NCI-H2081 treated with DMSO at 0.1 percent for 48 hours (cell line): ENCODE results near the gene SERP2.

Experiments
- DNase-seq: peaks from one replicate; lab custom pipeline; 2025; lab: John Stamatoyannopoulos, UW

Gene SERP2

GRCh38 chr13:44388427-44389059, 14.9 kb downstream of the SERP2 start:
- DNase-seq = no peak

GRCh38 chr13:44389060-44389666, 15.5 kb downstream of the SERP2 start:
- DNase-seq = no peak

GRCh38 chr13:44389876-44390275, 16.3 kb downstream of the SERP2 start:
- no peak for DNase-seq

DNA sequence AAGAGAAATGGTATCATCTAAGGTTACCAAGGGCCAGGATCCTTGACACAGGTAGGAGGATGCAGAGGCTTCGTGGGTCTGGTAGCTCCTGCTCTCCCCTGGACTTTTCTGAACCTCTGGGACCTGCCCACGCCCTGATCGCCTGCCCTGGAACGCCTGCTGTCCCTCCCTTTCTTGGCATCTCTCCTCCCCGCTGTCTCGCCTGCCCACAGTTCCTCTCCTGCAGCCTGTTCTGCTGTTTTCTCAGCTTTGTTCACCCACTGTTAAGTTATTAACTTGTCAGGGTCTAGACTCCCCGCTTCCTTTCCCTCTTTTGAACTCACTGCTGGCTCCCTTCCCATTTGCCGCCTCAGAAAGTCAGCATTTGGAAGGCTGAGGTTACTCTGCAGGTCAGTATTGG, 19.8 kb downstream of the SERP2 start:
- no peak for DNase-seq

GRCh38 chr13:44394658-44395057, 21.0 kb downstream of the SERP2 start:
- no peak for DNase-seq

- no peak for DNase-seq
Measured at GRCh38 chr13:44395976-44396694, 22.5 kb downstream of the SERP2 start.

DNA sequence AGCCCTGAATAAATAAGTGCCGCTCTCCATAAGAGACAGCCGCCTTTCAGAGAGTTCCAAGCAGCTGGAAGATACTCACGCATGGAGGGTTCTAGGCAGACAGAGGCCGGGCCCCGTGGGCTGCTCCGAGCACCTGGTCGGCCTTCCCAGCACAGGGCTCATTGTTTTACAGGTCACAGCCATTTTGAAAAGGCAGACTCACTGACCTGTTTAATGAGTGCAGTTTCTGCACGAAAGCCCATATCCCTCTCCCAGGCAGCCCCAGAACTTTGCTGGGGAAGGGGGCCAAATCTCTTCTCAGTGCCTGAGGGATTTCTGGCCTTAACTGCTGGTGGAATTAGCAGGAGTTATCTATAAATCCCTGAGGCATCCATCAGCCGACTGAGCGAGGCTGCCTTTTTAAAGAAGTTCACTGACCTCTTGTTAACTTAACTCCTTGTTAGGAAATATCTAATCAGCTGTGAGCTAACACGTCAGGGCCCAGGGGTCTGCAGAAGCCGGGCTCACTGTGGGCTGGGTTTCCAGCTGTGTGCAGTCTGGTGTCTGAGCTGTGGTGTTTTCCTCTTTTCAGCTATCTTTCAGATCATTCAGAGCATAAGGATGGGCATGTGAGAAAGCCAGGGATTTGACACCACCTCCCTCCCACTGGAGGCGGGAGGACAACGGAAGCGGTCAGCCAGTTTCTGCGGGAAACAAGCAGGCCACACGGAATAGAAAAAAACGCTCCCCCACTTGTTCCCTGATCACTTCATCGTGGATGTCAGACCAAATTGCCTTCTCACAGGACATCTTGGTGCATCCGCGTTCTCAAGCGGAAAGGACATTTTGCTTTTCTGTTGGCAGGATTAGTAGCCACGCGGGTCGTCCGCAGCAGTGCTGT, 23.3 kb downstream of the SERP2 start:
- DNase-seq = no peak

- DNase-seq = no peak
Measured at GRCh38 chr13:44397766-44398223, 24.2 kb downstream of the SERP2 start.

GRCh38 chr13:44398606-44399005, 25.0 kb downstream of the SERP2 start:
- no peak for DNase-seq

GRCh38 chr13:44399074-44399473, 25.4 kb downstream of the SERP2 start:
- DNase-seq = peak; percentile 52

DNA sequence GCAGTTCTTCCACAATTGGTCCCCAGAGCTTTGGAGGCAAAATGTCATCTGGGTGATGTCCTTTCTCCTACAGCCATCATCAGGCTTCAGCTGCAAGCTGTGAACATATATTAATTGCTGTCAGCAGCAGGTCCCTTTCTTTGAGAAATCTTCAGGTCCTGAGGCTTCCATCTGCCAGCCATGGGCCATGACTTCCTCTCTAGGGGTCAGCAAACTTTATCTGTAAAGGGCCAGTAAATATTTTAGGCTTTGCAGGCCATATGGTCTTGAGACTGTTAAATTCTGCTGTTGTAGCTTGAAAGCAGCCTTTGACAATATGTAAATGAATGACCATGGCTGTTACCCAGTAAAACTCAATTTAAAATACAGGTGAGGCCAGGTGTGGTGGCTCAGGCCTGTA, 27.1 kb downstream of the SERP2 start:
- DNase-seq = no peak

DNA sequence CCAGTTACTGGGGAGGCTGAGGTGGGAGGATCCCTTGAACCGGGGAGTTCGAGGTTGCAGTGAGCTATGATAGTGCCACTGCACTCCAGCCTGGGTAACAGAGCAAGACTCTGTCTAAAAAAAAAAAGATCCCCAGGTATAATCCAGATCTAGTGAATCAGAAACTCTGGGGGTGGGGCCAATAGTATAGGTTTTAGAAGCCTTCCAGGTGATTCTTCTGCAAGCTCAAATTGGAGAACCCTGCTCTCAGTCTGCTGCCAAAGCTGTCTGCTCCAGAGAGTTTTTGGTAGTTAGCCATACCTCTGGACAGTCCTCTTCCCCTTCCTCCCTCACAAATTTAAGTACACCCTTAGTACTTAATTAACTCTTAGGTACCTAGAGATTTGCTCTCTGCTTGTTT, 28.0 kb downstream of the SERP2 start:
- no peak for DNase-seq

DNA sequence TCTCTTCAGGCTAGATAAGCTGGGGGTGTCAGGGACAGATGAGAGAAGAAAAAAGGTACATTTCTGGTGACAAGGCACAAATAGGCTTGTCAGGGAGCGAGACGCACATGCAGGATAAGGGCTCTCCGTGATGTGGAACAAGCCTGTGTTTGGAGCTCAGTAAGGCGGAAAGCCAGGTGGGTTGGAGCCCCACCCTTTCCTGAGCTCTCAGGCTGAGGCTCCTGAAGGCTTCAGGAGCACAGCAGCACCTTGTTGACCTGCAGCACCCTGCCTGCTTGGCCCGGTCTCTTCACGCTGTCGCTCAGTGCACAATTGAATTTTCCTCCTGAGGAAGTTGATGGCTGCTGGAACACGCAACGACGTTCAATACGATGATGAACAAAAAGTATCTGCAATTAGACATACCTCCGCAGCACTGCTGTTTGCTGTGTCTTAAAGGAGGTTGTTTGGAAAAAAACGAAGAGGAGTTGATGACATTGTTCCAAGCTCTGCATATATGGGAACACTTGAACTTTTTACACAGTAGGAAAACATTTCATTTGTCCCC, 29.3 kb downstream of the SERP2 start:
- DNase-seq = no peak

- no peak for DNase-seq
Measured at GRCh38 chr13:44403461-44404056, 29.9 kb downstream of the SERP2 start.

DNA sequence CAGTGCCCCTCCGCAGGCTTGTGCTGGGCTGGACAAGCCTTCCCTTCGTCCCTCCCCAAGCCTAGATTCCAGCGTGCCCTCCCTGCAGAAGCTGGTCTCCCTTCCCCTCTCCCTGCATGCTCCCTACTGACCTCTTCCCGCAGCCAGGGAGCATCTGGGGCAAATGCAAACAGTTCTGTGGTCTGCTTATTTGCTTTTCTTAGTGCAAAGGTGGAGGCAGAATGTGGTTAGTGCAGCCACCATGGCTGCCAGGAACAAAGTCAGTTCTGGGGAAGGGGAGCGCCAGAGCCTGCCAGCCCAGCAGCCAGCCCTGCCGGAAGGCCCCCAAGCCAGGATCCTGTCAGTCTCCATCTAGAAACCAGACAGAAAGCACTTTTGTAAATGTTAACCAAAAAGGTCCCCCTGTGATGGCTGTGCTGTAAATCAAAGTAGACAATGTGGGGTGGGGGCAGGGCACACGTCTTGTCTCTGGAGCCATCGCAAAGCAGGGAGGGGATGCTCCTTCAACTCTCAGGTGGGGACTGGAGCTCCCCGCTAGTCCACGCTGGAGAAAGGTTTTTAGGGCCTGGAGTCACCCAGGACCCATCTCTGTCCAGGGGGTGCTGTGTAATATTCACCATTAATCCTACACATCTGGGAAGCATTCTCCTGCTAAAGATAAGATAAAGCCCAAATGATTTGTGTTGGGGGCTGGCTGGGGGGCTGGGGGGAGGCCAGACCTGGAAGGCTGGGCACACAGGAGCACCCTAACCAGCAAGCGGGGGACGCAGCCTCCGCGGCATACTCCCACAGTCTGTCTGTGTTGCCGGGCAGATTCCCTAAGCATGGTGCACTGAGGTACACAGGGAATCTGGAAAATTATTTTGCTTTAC, 30.9 kb downstream of the SERP2 start:
- no peak for DNase-seq

GRCh38 chr13:44406617-44407016, 33.0 kb downstream of the SERP2 start:
- no peak for DNase-seq

DNA sequence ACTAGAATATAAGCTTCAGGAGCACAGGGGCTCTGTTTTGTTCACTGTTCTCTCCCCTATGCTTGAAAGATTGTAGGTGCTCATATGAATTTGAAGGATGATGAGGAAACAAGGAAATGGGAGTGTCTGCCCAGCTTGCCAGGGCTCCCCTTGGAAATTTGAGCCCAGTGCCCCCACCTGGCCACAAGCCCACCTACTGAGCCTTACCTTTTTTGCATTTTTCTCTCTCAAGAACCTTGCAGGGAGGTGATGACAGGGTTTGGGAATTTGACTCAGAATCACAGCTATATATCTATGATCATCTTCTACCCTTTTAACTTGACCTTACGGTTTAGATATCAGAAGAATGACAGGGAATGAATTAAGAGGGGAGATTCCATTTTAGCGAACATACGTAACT, 33.8 kb downstream of the SERP2 start:
- no peak for DNase-seq

DNA sequence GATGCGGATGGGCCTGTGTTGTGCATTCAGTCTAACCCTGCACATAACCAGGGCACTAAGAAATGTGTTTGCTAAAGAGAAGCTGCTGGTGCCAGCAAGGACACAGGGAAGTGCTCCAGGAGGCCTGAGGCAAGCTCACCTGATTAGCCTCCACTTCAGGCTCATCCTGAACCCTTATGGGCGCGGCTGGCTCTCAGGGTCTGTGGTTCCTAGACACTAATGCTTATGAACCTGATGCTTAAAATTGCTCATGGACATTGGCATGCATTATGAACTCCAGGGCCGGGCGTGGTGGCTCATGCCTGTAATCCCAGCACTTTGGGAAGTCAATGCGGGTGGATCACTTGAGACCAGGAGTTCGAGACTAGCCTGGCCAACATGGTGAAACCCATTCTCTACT, 34.3 kb downstream of the SERP2 start:
- no peak for DNase-seq

DNA sequence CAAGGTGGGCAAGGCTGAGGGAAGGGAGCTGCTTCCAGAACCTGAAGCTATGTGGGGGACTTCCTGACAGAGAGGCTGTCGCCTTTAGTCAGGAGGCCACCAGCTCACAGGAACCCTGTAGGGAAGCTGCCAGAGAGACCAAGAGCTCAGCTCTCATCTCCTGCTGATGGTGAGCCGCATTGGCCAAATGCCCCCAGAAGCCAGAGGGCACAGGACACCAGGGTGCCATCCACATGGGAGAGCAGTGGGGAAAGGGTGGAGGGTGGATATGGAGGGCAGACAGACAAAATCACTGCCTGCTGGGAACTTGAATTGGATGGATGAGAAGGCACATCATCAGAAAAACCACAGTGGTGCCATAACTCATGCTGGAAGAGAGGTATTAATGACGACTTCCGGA, 36.0 kb downstream of the SERP2 start:
- DNase-seq = no peak

- DNase-seq = no peak
Measured at GRCh38 chr13:44410328-44410859, 36.8 kb downstream of the SERP2 start.
